H1 (cell line): ENCODE results near the gene ATP2A3. TPM values are rescaled to one million over a fixed set of nuclear protein-coding genes. Genes with fewer than 3 reads are reported as not detected.

ENCODE experiments used
- HDAC6 ChIP-seq: IDR thresholded peaks from one replicate; pipeline ENCODE4 v1.7.1; 2012; ENCODE audit warnings: low read depth, mild to moderate bottlenecking, inconsistent platforms, low read length, moderate library complexity
- JUN ChIP-seq: IDR thresholded peaks from 2 replicates; pipeline ENCODE4 v1.6.1; 2011; ENCODE audit warnings: low read depth, mild to moderate bottlenecking, improper control_type of control experiment, low read length
- SIX5 ChIP-seq: IDR thresholded peaks from 2 replicates; pipeline ENCODE4 v1.6.1; 2011; ENCODE audit warnings: mild to moderate bottlenecking, low read depth, low read length
- TCF12 ChIP-seq: IDR thresholded peaks from 2 replicates; pipeline ENCODE4 v1.6.1; 2011; ENCODE audit warnings: low read depth, mild to moderate bottlenecking, low read length
- polyA plus RNA-seq, 7 experiments: library from polyadenylated mRNA; depleted of rRNA in 3 of 7; stranded (reverse) in 5 of 7; unstranded in 2 of 7; fragments of >200 nt in 5 of 7; fragments of 200-250 nt in 2 of 7; gene quantifications; 1 replicate in 5 of 7; 2 replicates in 1 of 7; 4 replicates in 1 of 7; pipeline versions ENCODE4 v1.2.1 to v1.2.3, GENCODE V29; 2011 to 2013; ENCODE audit warnings: missing spikeins in 2 of 7, mixed read lengths in 2 of 7
- total RNA-seq: library from RNA; stranded (reverse); fragmentation: NEBNext Ultra II Directional; extraction: Animal tissue kit (Norgen Biotek cat#: 25700); gene quantifications from 2 replicates; pipeline ENCODE4 v1.2.1, GENCODE V29; 2021

The ATP2A3 gene
- total and polyA plus RNA-seq, 2 of the 8 experiments (the other 6 are each of a cell fraction or from before 2014, with no cell fraction given): 18.4 to 32.5 TPM

DNA sequence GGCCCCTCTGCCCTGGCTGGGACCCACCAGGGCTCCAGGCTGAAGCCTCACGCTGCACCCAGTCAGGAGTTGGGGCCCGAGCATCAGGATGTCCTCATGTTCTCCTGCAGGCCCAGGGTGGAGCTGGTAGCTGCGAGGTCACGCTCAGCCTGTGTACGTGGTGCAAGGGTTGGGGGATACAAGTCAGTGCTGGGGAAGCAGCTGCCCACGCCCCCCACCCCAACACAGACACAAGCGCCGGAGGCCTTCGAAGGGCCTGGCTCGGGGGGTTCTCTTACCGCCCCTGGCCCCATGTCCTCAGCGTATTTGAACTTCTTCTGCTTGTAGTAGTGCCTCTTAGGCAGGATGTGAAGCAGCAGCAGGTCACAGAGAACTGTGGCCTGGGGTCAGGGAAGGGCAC lies 66.5 kb downstream of the ATP2A3 start (continued):
- no peak for TF ChIP-seq SIX5
- no peak for TF ChIP-seq JUN
- no peak for TF ChIP-seq HDAC6
- no peak for TF ChIP-seq TCF12
